ENCODE results near the gene ACTL6B. TPM values are rescaled to one million over a fixed set of nuclear protein-coding genes. Genes with fewer than 3 reads are reported as not detected.

The ACTL6B gene
- total RNA-seq, 2 experiments from 2014 or later: not detected

- ChIA-PET CTCF (ENCODE audit: unreplicated experiment) (no interaction called here), POLR2A (interaction anchor here (0.6 kb wide), 1 partner anchor 65 kb away, joined by 4 read pairs; no protein-coding TSS in a partner anchor)
- Histone ChIP-seq H3K4me1 (ENCODE audit: insufficient read depth, low read length, poor library complexity, severe bottlenecking) (peaks cover 18% of the 10 kb centered on the region), H3K9me3 (ENCODE audit: low read length) (no peaks in the 10 kb centered on the region), H3K36me3 (ENCODE audit: insufficient read depth, low read length) (no peaks in the 10 kb centered on the region), H3K79me2 (ENCODE audit: insufficient read depth, low read depth, low read length) (no peaks in the 10 kb centered on the region), H4K20me1 (ENCODE audit: insufficient read depth, low read length) (no peaks in the 10 kb centered on the region), H3K27ac (ENCODE audit: low read depth, low read length, poor library complexity, severe bottlenecking) (no peak overlapping the region), H3K4me3 (ENCODE audit: low read depth, low read length, poor library complexity, severe bottlenecking) (no peak overlapping the region), H3K4me2 (ENCODE audit: low read length) (no peak overlapping the region), H2AFZ (ENCODE audit: low read length) (no peak overlapping the region), H3K9me2 (ENCODE audit: insufficient read depth, low read length) (no peaks in the 10 kb centered on the region)
- DNase-seq (ENCODE audit: low spot score): no peak
- no TSS peak for BruUV-seq (replicated peaks)
- TF ChIP-seq, protein P1, sequence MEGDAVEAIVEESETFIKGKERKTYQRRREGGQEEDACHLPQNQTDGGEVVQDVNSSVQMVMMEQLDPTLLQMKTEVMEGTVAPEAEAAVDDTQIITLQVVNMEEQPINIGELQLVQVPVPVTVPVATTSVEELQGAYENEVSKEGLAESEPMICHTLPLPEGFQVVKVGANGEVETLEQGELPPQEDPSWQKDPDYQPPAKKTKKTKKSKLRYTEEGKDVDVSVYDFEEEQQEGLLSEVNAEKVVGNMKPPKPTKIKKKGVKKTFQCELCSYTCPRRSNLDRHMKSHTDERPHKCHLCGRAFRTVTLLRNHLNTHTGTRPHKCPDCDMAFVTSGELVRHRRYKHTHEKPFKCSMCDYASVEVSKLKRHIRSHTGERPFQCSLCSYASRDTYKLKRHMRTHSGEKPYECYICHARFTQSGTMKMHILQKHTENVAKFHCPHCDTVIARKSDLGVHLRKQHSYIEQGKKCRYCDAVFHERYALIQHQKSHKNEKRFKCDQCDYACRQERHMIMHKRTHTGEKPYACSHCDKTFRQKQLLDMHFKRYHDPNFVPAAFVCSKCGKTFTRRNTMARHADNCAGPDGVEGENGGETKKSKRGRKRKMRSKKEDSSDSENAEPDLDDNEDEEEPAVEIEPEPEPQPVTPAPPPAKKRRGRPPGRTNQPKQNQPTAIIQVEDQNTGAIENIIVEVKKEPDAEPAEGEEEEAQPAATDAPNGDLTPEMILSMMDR (conservative IDR thresholded peaks at IDR 0.05; ENCODE audit: low read length): no peak
- no peak for TF ChIP-seq EZH2phosphoT487 (IDR thresholded peaks at IDR 0.05; ENCODE audit: borderline replicate concordance, low read depth, low read length)
- intact Hi-C loops (cut with micrococcal nuclease; ENCODE audit: unreplicated experiment): no loop called here
Observed at GRCh38 chr7:100699018-100699417, 42.8 kb upstream of the ACTL6B start.

GRCh38 chr7:100696123-100696521 lies 39.9 kb upstream of the ACTL6B start:
- Histone ChIP-seq H4K20me1 (ENCODE audit: insufficient read depth, low read length) (0 out of 2 replicates have a peak, but pooled peaks cover 12% of the 10 kb centered on the region), H3K4me3 (ENCODE audit: low read depth, low read length, poor library complexity, severe bottlenecking) (no peak overlapping the region), H3K27ac (ENCODE audit: low read depth, low read length, poor library complexity, severe bottlenecking) (no peak overlapping the region), H3K9me3 (ENCODE audit: low read length) (no peaks in the 10 kb centered on the region), H3K79me2 (ENCODE audit: insufficient read depth, low read depth, low read length) (peaks cover 24% of the 10 kb centered on the region), H3K36me3 (ENCODE audit: insufficient read depth, low read length) (peaks cover 2% of the 10 kb centered on the region; the same call in 1 of the 2 replicates), H2AFZ (ENCODE audit: low read length) (no peak overlapping the region), H3K9me2 (ENCODE audit: insufficient read depth, low read length) (no peaks in the 10 kb centered on the region), H3K4me2 (ENCODE audit: low read length) (peak overlapping the region; percentile 52), H3K4me1 (ENCODE audit: insufficient read depth, low read length, poor library complexity, severe bottlenecking) (peaks cover 37% of the 10 kb centered on the region)
- POLR2A ChIA-PET: interaction anchor here (0.6 to 2.5 kb wide), 2 partner anchors 10 to 194 kb away, joined by 4 to 28 read pairs; partner anchors contain the start of gene POP7
- intact Hi-C loops (cut with micrococcal nuclease; ENCODE audit: unreplicated experiment): no loop called here
- BruUV-seq (replicated peaks): no TSS peak
- TF ChIP-seq, protein P1 (conservative IDR thresholded peaks at IDR 0.05; ENCODE audit: low read length): no peak
- TF ChIP-seq EZH2phosphoT487 (IDR thresholded peaks at IDR 0.05; ENCODE audit: borderline replicate concordance, low read depth, low read length): no peak
- CTCF ChIA-PET (ENCODE audit: unreplicated experiment): interaction anchor here (1.0 kb wide), 1 partner anchor 9 kb away, joined by 3 read pairs; no protein-coding TSS in a partner anchor
- no peak for DNase-seq (ENCODE audit: low spot score)

DNA sequence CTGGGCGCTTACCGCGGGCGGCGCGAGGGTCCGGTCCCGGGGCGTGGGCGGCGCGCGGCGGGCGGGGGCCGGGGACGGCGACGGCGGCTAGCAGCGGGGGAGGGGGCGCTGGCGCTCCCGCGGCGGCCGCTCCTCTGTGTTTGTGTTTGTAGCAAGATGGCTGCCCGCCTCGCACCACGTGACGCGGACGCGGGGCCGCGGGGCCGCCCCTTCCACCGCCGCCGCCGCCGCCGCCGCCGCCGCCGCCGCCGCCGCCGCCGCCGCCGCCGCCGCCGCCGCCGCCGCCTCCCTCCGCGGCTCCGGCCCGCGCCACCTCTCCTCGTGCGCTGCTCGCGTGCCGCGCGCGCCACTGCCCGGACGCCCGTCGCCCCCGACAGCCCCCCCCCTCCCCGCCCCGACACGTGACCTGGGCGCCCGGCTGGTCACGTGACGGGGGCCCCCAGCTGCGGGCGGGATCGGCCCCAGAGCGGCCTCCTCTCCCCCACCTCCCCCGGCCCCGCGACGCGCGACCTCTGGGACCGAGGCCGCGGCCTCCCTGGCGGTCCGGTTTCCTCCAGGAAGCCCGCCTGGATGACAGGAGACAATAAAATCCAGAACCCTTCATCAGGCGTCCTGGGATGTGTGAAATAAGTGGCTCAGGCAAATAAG lies 38.0 kb upstream of the ACTL6B start, which contains the start of gene GIGYF1:
TSS of gene GIGYF1 (minus strand) at position 153 of the 648 bp plus-strand sequence. CDS start 6,012 bp downstream, outside the sequence.
- ChIA-PET CTCF (ENCODE audit: unreplicated experiment) (no interaction called here), POLR2A (interaction anchor here (2.3 kb wide), 1 partner anchor 105 kb away, joined by 5 read pairs; no protein-coding TSS in a partner anchor)
- BruUV-seq (replicated peaks): no TSS peak
- Histone ChIP-seq H3K4me2 (ENCODE audit: low read length) (peak within 1 kb of the TSS; percentile 99), H3K9me3 (ENCODE audit: low read length) (no peaks in the 10 kb centered on the region), H3K9me2 (ENCODE audit: insufficient read depth, low read length) (no peaks in the 10 kb centered on the region), H3K79me2 (ENCODE audit: insufficient read depth, low read depth, low read length) (peaks cover 42% of the 10 kb centered on the region), H3K4me3 (ENCODE audit: low read depth, low read length, poor library complexity, severe bottlenecking) (peak within 1 kb of the TSS; percentile 95), H3K4me1 (ENCODE audit: insufficient read depth, low read length, poor library complexity, severe bottlenecking) (peaks cover 42% of the 10 kb centered on the region), H3K27ac (ENCODE audit: low read depth, low read length, poor library complexity, severe bottlenecking) (peak within 1 kb of the TSS; percentile 39), H3K36me3 (ENCODE audit: insufficient read depth, low read length) (peaks cover 16% of the 10 kb centered on the region; the same call in 1 of the 2 replicates), H4K20me1 (ENCODE audit: insufficient read depth, low read length) (peaks cover 18% of the 10 kb centered on the region), H2AFZ (ENCODE audit: low read length) (peak within 1 kb of the TSS; percentile 35)
- peak; percentile 81 for DNase-seq (ENCODE audit: low spot score)
- intact Hi-C loops (cut with micrococcal nuclease; ENCODE audit: unreplicated experiment): loop anchor here (5.0 kb wide), 1 partner anchor 217 kb away; the partner anchor contains the start of gene TSC22D4
- TF ChIP-seq EZH2phosphoT487 (IDR thresholded peaks at IDR 0.05; ENCODE audit: borderline replicate concordance, low read depth, low read length): no peak
- TF ChIP-seq, protein P1 (conservative IDR thresholded peaks at IDR 0.05; ENCODE audit: low read length): no peak
